Sigmoid colon (tissue), 4 donors: ENCODE data around the gene LAMTOR3.

ENCODE experiments used
- CTCF ChIP-seq, 4 experiments: fragments of 450-650 bp in 3 of 4; fragments of 200-600 bp in 1 of 4; IDR thresholded peaks; one replicate each; pipeline ENCODE4 v1.5.1; 2016 to 2019; ENCODE audit warnings: antibody characterized with exemption in 4 of 4, mild to moderate bottlenecking in 3 of 4, moderate library complexity in 2 of 4
- EP300 ChIP-seq, 4 donors: sonication (generic); formaldehyde crosslinking; IDR thresholded peaks; one replicate each; pipeline ENCODE4 v1.6.1; 2017; ENCODE audit warnings: antibody characterized with exemption in 4 of 4
- POLR2A ChIP-seq, 2 donors: fragments of 450-650 bp; IDR thresholded peaks; one replicate each; pipeline ENCODE4 v1.6.1; 2016; ENCODE audit warnings: antibody characterized with exemption in 2 of 2, mild to moderate bottlenecking in 2 of 2, moderate library complexity in 2 of 2
- POLR2AphosphoS5 ChIP-seq, 4 donors: sonication (generic); formaldehyde crosslinking; IDR thresholded peaks; one replicate each; pipeline ENCODE4 v1.6.1; 2017; ENCODE audit warnings: antibody characterized with exemption in 4 of 4

GRCh38 chr4:99875071-99875470 is 19.2 kb downstream of the LAMTOR3 start:
- TF ChIP-seq CTCF (IDR thresholded peaks at IDR 0.05) (no peak), POLR2A (IDR thresholded peaks at IDR 0.05) (no peak), POLR2AphosphoS5 (IDR thresholded peaks at IDR 0.05) (peak in 3 of 4 donors; percentile 16 to 69 (median 47)), EP300 (IDR thresholded peaks at IDR 0.05) (no peak)
